ENCODE data around the gene SLC41A1.
"Not testable (repeated sequence)": the region's sequence is repeated elsewhere in the genome, so short reads cannot be mapped to it uniquely, and the experiment has no call there.

The SLC41A1 gene

GRCh38 chr1:205812878-205813754 is at the start of gene SLC41A1:
SLC41A1 (minus strand) TSS chr1:205813198; CDS start chr1:205810441, 2,757 bp downstream.
- TF ChIP-seq GATA1 (IDR thresholded peaks at IDR 0.05; ENCODE audit: low read depth, low read length) (no peak), POLR2A (IDR thresholded peaks at IDR 0.05; ENCODE audit: low read length) (peak; percentile 66)
- peak; percentile 93 to 95 for DNase-seq

GRCh38 chr1:205861540-205861939 is 48.5 kb upstream of the SLC41A1 start:
- TF ChIP-seq POLR2A (IDR thresholded peaks at IDR 0.05; ENCODE audit: low read length) = no peak
- DNase-seq = no peak

- TF ChIP-seq POLR2A (IDR thresholded peaks at IDR 0.05; ENCODE audit: low read length) = no peak
- TF ChIP-seq GATA1 (IDR thresholded peaks at IDR 0.05; ENCODE audit: low read depth, low read length) = no peak
- DNase-seq = no peak
Observed at GRCh38 chr1:205858141-205858961, 45.4 kb upstream of the SLC41A1 start.

- DNase-seq = not testable (repeated sequence)
Observed at GRCh38 chr1:205857501-205857900, 44.5 kb upstream of the SLC41A1 start.

GRCh38 chr1:205856433-205856832 is 43.4 kb upstream of the SLC41A1 start:
- DNase-seq = no peak
- TF ChIP-seq POLR2A (IDR thresholded peaks at IDR 0.05; ENCODE audit: low read length) (no peak), GATA1 (IDR thresholded peaks at IDR 0.05; ENCODE audit: low read depth, low read length) (no peak)

GRCh38 chr1:205852969-205853368 is 40.0 kb upstream of the SLC41A1 start:
- DNase-seq = no peak
- TF ChIP-seq GATA1 (IDR thresholded peaks at IDR 0.05; ENCODE audit: low read depth, low read length) = no peak
- no peak for TF ChIP-seq POLR2A (IDR thresholded peaks at IDR 0.05; ENCODE audit: low read length)

- no peak for DNase-seq
- TF ChIP-seq GATA1 (IDR thresholded peaks at IDR 0.05; ENCODE audit: low read depth, low read length) = no peak
- TF ChIP-seq POLR2A (IDR thresholded peaks at IDR 0.05; ENCODE audit: low read length) = no peak
Observed at GRCh38 chr1:205851993-205852392, 39.0 kb upstream of the SLC41A1 start.

- TF ChIP-seq POLR2A (IDR thresholded peaks at IDR 0.05; ENCODE audit: low read length) (peak; percentile 43), GATA1 (IDR thresholded peaks at IDR 0.05; ENCODE audit: low read depth, low read length) (no peak)
Observed at GRCh38 chr1:205849619-205850355, 36.8 kb upstream of the SLC41A1 start, which contains the start of gene PM20D1. PM20D1 (minus strand) TSS chr1:205850132; CDS start chr1:205850072, 60 bp downstream.

GRCh38 chr1:205843036-205843859 is 30.2 kb upstream of the SLC41A1 start:
- DNase-seq = no peak
- no peak for TF ChIP-seq POLR2A (IDR thresholded peaks at IDR 0.05; ENCODE audit: low read length)
- TF ChIP-seq GATA1 (IDR thresholded peaks at IDR 0.05; ENCODE audit: low read depth, low read length) = no peak

More at GRCh38 chr1:205849619-205850355, 36.8 kb upstream of the SLC41A1 start, which contains the start of gene PM20D1:
- DNase-seq = peak; percentile 67 to 70

GRCh38 chr1:205842229-205842628 is 29.2 kb upstream of the SLC41A1 start:
- TF ChIP-seq POLR2A (IDR thresholded peaks at IDR 0.05; ENCODE audit: low read length) (no peak), GATA1 (IDR thresholded peaks at IDR 0.05; ENCODE audit: low read depth, low read length) (no peak)
- no peak for DNase-seq

- DNase-seq = no peak
- no peak for TF ChIP-seq POLR2A (IDR thresholded peaks at IDR 0.05; ENCODE audit: low read length)
Observed at GRCh38 chr1:205840146-205840923, 27.3 kb upstream of the SLC41A1 start.

GRCh38 chr1:205837382-205837970 is 24.5 kb upstream of the SLC41A1 start:
- TF ChIP-seq GATA1 (IDR thresholded peaks at IDR 0.05; ENCODE audit: low read depth, low read length) (no peak), POLR2A (IDR thresholded peaks at IDR 0.05; ENCODE audit: low read length) (no peak)
- DNase-seq = no peak
